SK-N-SH (cell line): ENCODE results near the gene BICD2. TPM values are rescaled to one million over a fixed set of nuclear protein-coding genes. Genes with fewer than 3 reads are reported as not detected.

Experiments
- CTCF ChIA-PET: fragments of 300-600, 350-600 bp; formaldehyde crosslinking; extraction: SDS; loops from one replicate; lab custom pipeline; 2021; lab: Yijun Ruan, JAX
- POLR2A ChIA-PET: fragments of 350-600 bp; sonication (Branson Sonifier 250); formaldehyde crosslinking; extraction: SDS; loops from one replicate; lab custom pipeline; 2020; ENCODE audit warnings: antibody characterized with exemption, inconsistent platforms; lab: Yijun Ruan, JAX
- DNase-seq: peaks from one replicate; pipeline ENCODE4 v3.0.0; 2012
- H2AFZ ChIP-seq: fragments of 200-600 bp; sonication (generic); 2 replicates; pipeline ENCODE4 v1.8.1; 2016; ENCODE audit warnings: antibody characterized with exemption, mild to moderate bottlenecking, low read depth
- H3F3A ChIP-seq: fragments of 200-600 bp; sonication (generic); replicated peaks from 2 replicates; pipeline ENCODE3; 2016; ENCODE audit warnings: antibody characterized with exemption, mild to moderate bottlenecking; ENCODE audit not compliant: insufficient read depth
- H3K27ac ChIP-seq, 2 experiments: fragments of 200-500 bp in 1 of 2; fragments of 200-600 bp in 1 of 2; sonication (Bioruptor generic) in 1 of 2; sonication (generic), shearing (Covaris generic) in 1 of 2; 2 replicates each; pipeline versions ENCODE4 v1.5.1 to v1.6.1; 2014 to 2016; ENCODE audit warnings: low read depth in 2 of 2, inconsistent platforms in 1 of 2, low read length in 1 of 2, mild to moderate bottlenecking in 1 of 2, mixed read lengths in 1 of 2
- H3K27me3 ChIP-seq: fragments of 200-600 bp; sonication (generic), shearing (Covaris generic); 2 replicates; pipeline ENCODE4 v1.6.1; 2016; ENCODE audit warnings: mixed run types; ENCODE audit not compliant: insufficient read depth
- H3K36me3 ChIP-seq, 2 experiments: fragments of 200-500 bp in 1 of 2; fragments of 200-600 bp in 1 of 2; sonication (Bioruptor generic) in 1 of 2; sonication (generic) in 1 of 2; replicated peaks in 1 of 2; 2 replicates each; pipeline versions ENCODE3 to v1.5.1; 2014 to 2016; ENCODE audit warnings: low read length in 1 of 2, mild to moderate bottlenecking in 1 of 2; ENCODE audit not compliant: insufficient read depth in 2 of 2, control insufficient read depth in 1 of 2
- H3K4me1 ChIP-seq, 2 experiments: fragments of 200-500 bp in 1 of 2; fragments of 200-600 bp in 1 of 2; sonication (Bioruptor generic) in 1 of 2; sonication (generic), shearing (Covaris generic) in 1 of 2; 2 replicates each; pipeline versions ENCODE4 v1.5.1 to v1.6.1; 2014 to 2016; ENCODE audit warnings: low read depth in 1 of 2, low read length in 1 of 2, mixed run types in 1 of 2; ENCODE audit not compliant: insufficient read depth in 2 of 2, control insufficient read depth in 1 of 2
- H3K4me2 ChIP-seq: fragments of 200-600 bp; sonication (generic), shearing (Covaris generic); 2 replicates; pipeline ENCODE4 v1.6.1; 2017; ENCODE audit warnings: mixed run types
- H3K4me3 ChIP-seq, 2 experiments: fragments of 200-500 bp in 1 of 2; fragments of 200-600 bp in 1 of 2; sonication (Bioruptor generic) in 1 of 2; sonication (generic), shearing (Covaris generic) in 1 of 2; 2 replicates each; pipeline versions ENCODE4 v1.5.1 to v1.8.1; 2014 to 2016; ENCODE audit warnings: low read depth in 2 of 2, inconsistent platforms in 1 of 2, low read length in 1 of 2, mild to moderate bottlenecking in 1 of 2, mixed read lengths in 1 of 2, moderate library complexity in 1 of 2
- H3K79me2 ChIP-seq: fragments of 200-600 bp; sonication (generic); 2 replicates; pipeline ENCODE4 v1.8.1; 2017; ENCODE audit warnings: mild to moderate bottlenecking; ENCODE audit not compliant: insufficient read depth
- H3K9ac ChIP-seq: fragments of 200-600 bp; sonication (generic); 2 replicates; pipeline ENCODE4 v1.6.1; 2017; ENCODE audit warnings: mixed run types
- H3K9me2 ChIP-seq: fragments of 200-600 bp; sonication (generic); 2 replicates; pipeline ENCODE4 v1.6.1; 2017; ENCODE audit warnings: mixed run types
- H3K9me3 ChIP-seq: fragments of 200-600 bp; sonication (generic); 2 replicates; pipeline ENCODE4 v1.6.1; 2017; ENCODE audit warnings: mixed run types, mild to moderate bottlenecking, moderate library complexity
- H4K20me1 ChIP-seq: fragments of 200-600 bp; sonication (generic); 2 replicates; pipeline ENCODE4 v1.6.1; 2017; ENCODE audit warnings: mild to moderate bottlenecking, mixed run types; ENCODE audit not compliant: insufficient read depth
- FOSL2 ChIP-seq: IDR thresholded peaks from 2 replicates; pipeline ENCODE4 v1.4.0; 2012; ENCODE audit warnings: low read depth, mild to moderate bottlenecking, moderate library complexity, borderline replicate concordance
- FOXJ3 ChIP-seq: sonication (generic); formaldehyde crosslinking; IDR thresholded peaks from 2 replicates; pipeline ENCODE4 v1.5.1; 2020; ENCODE audit warnings: mild to moderate bottlenecking, missing genetic modification reagents
- GATA2 ChIP-seq: sonication (generic); formaldehyde crosslinking; IDR thresholded peaks from 2 replicates; pipeline ENCODE4 v1.5.0; 2020; ENCODE audit warnings: mild to moderate bottlenecking, missing genetic modification reagents
- JUND ChIP-seq: IDR thresholded peaks from 2 replicates; pipeline ENCODE4 v1.4.0; 2012
- MEF2A ChIP-seq: IDR thresholded peaks from 2 replicates; pipeline ENCODE4 v1.4.0; 2012; ENCODE audit warnings: low read depth, borderline replicate concordance
- MXI1 ChIP-seq: IDR thresholded peaks from 2 replicates; pipeline ENCODE4 v1.6.1; 2012; ENCODE audit warnings: mild to moderate bottlenecking, low read depth, low read length, improper control_type of control experiment
- NFIC ChIP-seq: IDR thresholded peaks from 2 replicates; pipeline ENCODE4 v1.4.0; 2012; ENCODE audit warnings: borderline replicate concordance
- REST ChIP-seq: IDR thresholded peaks from 2 replicates; pipeline ENCODE4 v1.6.1; 2012; ENCODE audit warnings: mild to moderate bottlenecking, low read depth, low read length, moderate library complexity
- RXRA ChIP-seq: IDR thresholded peaks from 2 replicates; pipeline ENCODE4 v1.4.0; 2012; ENCODE audit warnings: low read depth, mild to moderate bottlenecking, borderline replicate concordance
- SIN3A ChIP-seq: IDR thresholded peaks from 2 replicates; pipeline ENCODE4 v1.6.1; 2012; ENCODE audit warnings: low read depth, mild to moderate bottlenecking, low read length, moderate library complexity, borderline replicate concordance
- TCF12 ChIP-seq: IDR thresholded peaks from 2 replicates; pipeline ENCODE4 v1.4.0; 2012
- USF1 ChIP-seq: IDR thresholded peaks from 2 replicates; pipeline ENCODE4 v1.4.0; 2012; ENCODE audit warnings: low read depth, borderline replicate concordance
- USF2 ChIP-seq: fragments of 150-350 bp; IDR thresholded peaks from 2 replicates; pipeline ENCODE4 v1.6.1; 2017; ENCODE audit warnings: antibody characterized with exemption, low read length, low read depth, borderline replicate concordance
- WGBS: methylation state at CpG from one replicate; pipeline ENCODE4 v1.1.6; 2017; ENCODE audit warnings: low lambda C conversion rate; 5-methylcytosine and 5-hydroxymethylcytosine counted together
- polyA plus RNA-seq, 3 experiments: library from polyadenylated mRNA; depleted of rRNA; stranded (reverse); fragments of >200 nt; gene quantifications; 2 replicates each; pipeline ENCODE4 v1.2.3, GENCODE V29; 2012
- TF ChIP-seq, protein P1 (sequence below): fragments of 200-600 bp; sonication (generic); IDR thresholded peaks from 2 replicates; pipeline ENCODE4 v1.6.1; 2017; ENCODE audit warnings: antibody characterized with exemption, mild to moderate bottlenecking, moderate library complexity

The BICD2 gene
- polyA plus RNA-seq, 1 of the 3 experiments (the other 2 are of a cell fraction) = 19.6 TPM

DNA sequence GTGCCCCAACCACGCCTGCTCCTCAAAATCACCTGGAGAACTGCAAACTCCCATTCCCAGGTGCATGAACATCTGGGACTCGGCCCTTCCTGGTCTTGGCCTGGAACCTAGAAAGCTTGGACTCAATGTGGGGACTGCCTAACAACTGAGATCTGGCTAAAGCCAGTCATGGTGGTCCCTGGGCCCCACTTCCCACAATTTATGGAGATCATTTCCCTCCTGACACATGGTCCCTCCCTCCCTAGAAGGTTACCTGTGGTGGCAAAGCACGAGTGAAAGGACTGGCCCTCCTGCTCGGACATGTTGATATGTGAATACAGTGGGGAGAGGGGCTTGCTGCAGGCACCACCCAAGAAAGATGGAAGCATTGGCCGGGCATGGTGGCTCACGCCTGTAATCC is 18.8 kb downstream of the BICD2 start:
- H2AFZ ChIP-seq = no peak overlapping the region
- DNase-seq = no peak
- peaks cover 99% of the 10 kb centered on the region for H3K79me2 ChIP-seq
- peaks cover 95% of the 10 kb centered on the region for H4K20me1 ChIP-seq
- no peaks in the 10 kb centered on the region for H3F3A ChIP-seq
- H3K4me1 ChIP-seq = peaks cover 1 to 48% of the 10 kb centered on the region in 2 experiments; a peak in 3 of 4 replicates
- H3K9me2 ChIP-seq = no peaks in the 10 kb centered on the region
- H3K9ac ChIP-seq = no peak overlapping the region
- no peaks in the 10 kb centered on the region for H3K36me3 ChIP-seq
- 93% methylated on average over 5 of the region's 6 CpGs for whole genome bisulfite sequencing
- ChIA-PET CTCF (interaction anchor here (1.3 to 4.2 kb wide), 3 partner anchors 15 to 30 kb away, joined by 3 to 17 read pairs (median 8); partner anchors contain the start of gene BICD2), POLR2A (no interaction called here)
- no peak overlapping the region for H3K4me2 ChIP-seq
- no peaks in the 10 kb centered on the region for H3K9me3 ChIP-seq
- no peak overlapping the region for H3K27ac ChIP-seq
- no peak for TF ChIP-seq USF1
- no peak for TF ChIP-seq FOXJ3
- no peak for TF ChIP-seq MEF2A
- TF ChIP-seq SIN3A = no peak
- no peak for TF ChIP-seq JUND
- TF ChIP-seq MXI1 = no peak
- TF ChIP-seq, protein P1, sequence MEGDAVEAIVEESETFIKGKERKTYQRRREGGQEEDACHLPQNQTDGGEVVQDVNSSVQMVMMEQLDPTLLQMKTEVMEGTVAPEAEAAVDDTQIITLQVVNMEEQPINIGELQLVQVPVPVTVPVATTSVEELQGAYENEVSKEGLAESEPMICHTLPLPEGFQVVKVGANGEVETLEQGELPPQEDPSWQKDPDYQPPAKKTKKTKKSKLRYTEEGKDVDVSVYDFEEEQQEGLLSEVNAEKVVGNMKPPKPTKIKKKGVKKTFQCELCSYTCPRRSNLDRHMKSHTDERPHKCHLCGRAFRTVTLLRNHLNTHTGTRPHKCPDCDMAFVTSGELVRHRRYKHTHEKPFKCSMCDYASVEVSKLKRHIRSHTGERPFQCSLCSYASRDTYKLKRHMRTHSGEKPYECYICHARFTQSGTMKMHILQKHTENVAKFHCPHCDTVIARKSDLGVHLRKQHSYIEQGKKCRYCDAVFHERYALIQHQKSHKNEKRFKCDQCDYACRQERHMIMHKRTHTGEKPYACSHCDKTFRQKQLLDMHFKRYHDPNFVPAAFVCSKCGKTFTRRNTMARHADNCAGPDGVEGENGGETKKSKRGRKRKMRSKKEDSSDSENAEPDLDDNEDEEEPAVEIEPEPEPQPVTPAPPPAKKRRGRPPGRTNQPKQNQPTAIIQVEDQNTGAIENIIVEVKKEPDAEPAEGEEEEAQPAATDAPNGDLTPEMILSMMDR = no peak
- TF ChIP-seq GATA2 (CRISPR knock-in tag) = no peak
- no peak for TF ChIP-seq RXRA
- no peak for TF ChIP-seq NFIC
- no peak for TF ChIP-seq FOSL2
- no peak for TF ChIP-seq TCF12
- no peak for TF ChIP-seq REST
- no peak for TF ChIP-seq USF2
- TF ChIP-seq, all 33 proteins: peak for 0
- no peaks in the 10 kb centered on the region for H3K27me3 ChIP-seq
- H3K4me3 ChIP-seq = no peak overlapping the region
